IMR-90 (cell line): Measurements from ENCODE around the gene EPHB1.

Experiments used
- CTCF ChIP-seq: conservative IDR thresholded peaks from 2 replicates; pipeline ENCODE4 v1.5.1; 2012; ENCODE audit warnings: mild to moderate bottlenecking, low read depth, low read length, improper control_type of control experiment
- MAZ ChIP-seq: IDR thresholded peaks from 2 replicates; pipeline ENCODE4 v1.6.1; 2012; ENCODE audit warnings: low read depth, mild to moderate bottlenecking, low read length, improper control_type of control experiment, moderate library complexity, borderline replicate concordance
- POLR2A ChIP-seq: IDR thresholded peaks from 2 replicates; pipeline ENCODE4 v1.6.1; 2012; ENCODE audit warnings: mild to moderate bottlenecking, low read depth, low read length
- RAD21 ChIP-seq: IDR thresholded peaks from 2 replicates; pipeline ENCODE4 v1.6.1; 2012; ENCODE audit warnings: low read length, improper control_type of control experiment
- RCOR1 ChIP-seq: IDR thresholded peaks from 2 replicates; pipeline ENCODE4 v1.6.1; 2012; ENCODE audit warnings: mild to moderate bottlenecking, low read length, improper control_type of control experiment; ENCODE audit not compliant: insufficient replicate concordance
- RFX5 ChIP-seq: IDR thresholded peaks from 2 replicates; pipeline ENCODE4 v1.8.0; 2012; ENCODE audit warnings: low read depth, mild to moderate bottlenecking, low read length, moderate library complexity
- SMC3 ChIP-seq: fragments of 150-350 bp; IDR thresholded peaks from 2 replicates; pipeline ENCODE4 v1.6.1; 2016; ENCODE audit warnings: low read depth, mild to moderate bottlenecking, antibody characterized with exemption, low read length, moderate library complexity
- USF2 ChIP-seq: fragments of 150-350 bp; IDR thresholded peaks from 2 replicates; pipeline ENCODE4 v1.6.1; 2017; ENCODE audit warnings: mild to moderate bottlenecking, antibody characterized with exemption, low read length, low read depth

DNA sequence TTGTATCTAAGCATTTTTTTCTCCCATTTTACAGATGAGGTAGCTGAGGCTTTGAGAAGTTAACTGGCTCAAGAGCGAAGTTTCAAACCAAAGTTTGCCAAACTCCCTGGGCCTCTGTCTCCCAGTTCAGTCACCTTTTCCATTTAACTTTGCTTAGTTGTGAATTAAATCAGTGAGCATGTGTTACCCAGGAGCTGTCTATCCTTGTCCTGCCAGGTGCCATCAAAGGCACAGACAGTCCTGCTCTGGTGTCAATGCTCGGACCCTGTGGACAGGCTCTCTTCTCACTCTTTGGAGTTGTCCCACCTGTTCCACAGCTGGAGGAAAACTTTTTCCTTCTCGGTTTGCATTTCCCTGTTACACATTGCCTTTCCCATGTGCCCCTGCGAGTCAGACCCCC is 8.6 kb downstream of the EPHB1 start:
- TF ChIP-seq MAZ (no peak), RFX5 (no peak), SMC3 (no peak), CTCF (no peak), RCOR1 (no peak), RAD21 (no peak), POLR2A (no peak), USF2 (no peak)
